ENCODE results near the gene LNP1.

GRCh38 chr3:100457811-100458210 is 56.5 kb downstream of the LNP1 start:
- TF ChIP-seq EZH2 (IDR thresholded peaks at IDR 0.05; ENCODE audit: borderline replicate concordance, control insufficient read depth, low read depth, low read length), result no peak
- no peak for TF ChIP-seq PBX3 (IDR thresholded peaks at IDR 0.05; ENCODE audit: insufficient replicate concordance, low read depth, low read length)
- TF ChIP-seq ZNF274 (IDR thresholded peaks at IDR 0.05; ENCODE audit: insufficient read depth, insufficient read length), result no peak
- no peak for TF ChIP-seq EP300 (IDR thresholded peaks at IDR 0.05; ENCODE audit: borderline replicate concordance in 1 of 2, control insufficient read depth in 1 of 2, low read depth in 2 of 2, low read length in 2 of 2)
- no peak for TF ChIP-seq NKRF (conservative IDR thresholded peaks at IDR 0.05)
- no peak for TF ChIP-seq MYC (IDR thresholded peaks at IDR 0.05; ENCODE audit: insufficient read depth, insufficient read length, insufficient replicate concordance, low read length, severe bottlenecking)
- no peak for TF ChIP-seq CTCF (IDR thresholded peaks at IDR 0.05 in 2 of 3, conservative IDR thresholded peaks at IDR 0.05 in 1 of 3; ENCODE audit: control insufficient read depth in 2 of 3, extremely low read depth in 1 of 3, insufficient read depth in 1 of 3, low read depth in 3 of 3, low read length in 3 of 3)
- no peak for TF ChIP-seq POLR2A (IDR thresholded peaks at IDR 0.05; ENCODE audit: low read depth, low read length)
- TF ChIP-seq YY1 (IDR thresholded peaks at IDR 0.05; ENCODE audit: low read depth, low read length), result no peak
- TF ChIP-seq IRF5 (IDR thresholded peaks at IDR 0.05; ENCODE audit: borderline replicate concordance), result no peak
